ENCODE data around the gene SULT1C4.
A peak's percentile ranks its signal among the peaks of the same experiment; 100 is the strongest.

The SULT1C4 gene

GRCh38 chr2:108377401-108377800 is 353 bp upstream of the SULT1C4 start:
- H3K9me3 ChIP-seq (replicated peaks; ENCODE audit: low read length), result no peaks in the 10 kb centered on the region
- peaks cover 11% of the 10 kb centered on the region for H3K4me1 ChIP-seq (ENCODE audit: control insufficient read depth, insufficient read depth, low read length)
- no peak overlapping the region for H3K9ac ChIP-seq (ENCODE audit: low read depth, low read length)
- peak overlapping the region; percentile 27 for H3K4me2 ChIP-seq (ENCODE audit: low read length)
- H3K4me3 ChIP-seq (ENCODE audit: low read length), result no peak overlapping the region
- no peaks in the 10 kb centered on the region for H3K27me3 ChIP-seq (ENCODE audit: control insufficient read depth, insufficient read depth, low read length)
- no peaks in the 10 kb centered on the region for H3K36me3 ChIP-seq (ENCODE audit: insufficient read depth, low read length)

DNA sequence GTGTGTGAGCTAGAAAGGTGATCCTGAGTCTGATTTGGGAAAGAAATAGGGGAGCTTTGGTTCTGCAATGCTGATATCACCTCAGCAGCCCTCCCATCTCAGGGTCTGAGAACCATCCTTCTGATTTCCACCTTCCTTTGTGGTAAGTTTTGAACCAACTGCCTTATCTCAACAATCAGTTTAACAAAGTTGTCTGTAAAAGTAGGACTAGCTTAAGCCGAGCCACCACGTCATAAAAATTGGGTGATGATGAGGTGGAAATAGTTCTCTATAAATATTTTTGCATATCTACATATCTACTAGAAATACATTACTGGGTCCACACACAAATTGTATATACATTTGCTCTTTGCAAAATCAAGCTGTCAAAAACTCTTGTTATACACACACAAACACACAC is 1.1 kb downstream of the SULT1C4 start:
- Histone ChIP-seq H3K9me3 (replicated peaks; ENCODE audit: low read length) (no peaks in the 10 kb centered on the region), H3K4me1 (ENCODE audit: control insufficient read depth, insufficient read depth, low read length) (peaks cover 11% of the 10 kb centered on the region), H3K36me3 (ENCODE audit: insufficient read depth, low read length) (no peaks in the 10 kb centered on the region), H3K4me3 (ENCODE audit: low read length) (no peak overlapping the region), H3K9ac (ENCODE audit: low read depth, low read length) (no peak overlapping the region), H3K4me2 (ENCODE audit: low read length) (no peak overlapping the region), H3K27me3 (ENCODE audit: control insufficient read depth, insufficient read depth, low read length) (no peaks in the 10 kb centered on the region)

- Histone ChIP-seq H3K9me3 (replicated peaks; ENCODE audit: low read length) (no peaks in the 10 kb centered on the region), H3K36me3 (ENCODE audit: insufficient read depth, low read length) (no peaks in the 10 kb centered on the region), H3K4me1 (ENCODE audit: control insufficient read depth, insufficient read depth, low read length) (peaks cover 8% of the 10 kb centered on the region), H3K4me3 (ENCODE audit: low read length) (no peak overlapping the region), H3K27me3 (ENCODE audit: control insufficient read depth, insufficient read depth, low read length) (no peaks in the 10 kb centered on the region), H3K4me2 (ENCODE audit: low read length) (no peak overlapping the region), H3K9ac (ENCODE audit: low read depth, low read length) (no peak overlapping the region)
These were observed 4.4 kb downstream of the SULT1C4 start for GRCh38 chr2:108382196-108382595.

DNA sequence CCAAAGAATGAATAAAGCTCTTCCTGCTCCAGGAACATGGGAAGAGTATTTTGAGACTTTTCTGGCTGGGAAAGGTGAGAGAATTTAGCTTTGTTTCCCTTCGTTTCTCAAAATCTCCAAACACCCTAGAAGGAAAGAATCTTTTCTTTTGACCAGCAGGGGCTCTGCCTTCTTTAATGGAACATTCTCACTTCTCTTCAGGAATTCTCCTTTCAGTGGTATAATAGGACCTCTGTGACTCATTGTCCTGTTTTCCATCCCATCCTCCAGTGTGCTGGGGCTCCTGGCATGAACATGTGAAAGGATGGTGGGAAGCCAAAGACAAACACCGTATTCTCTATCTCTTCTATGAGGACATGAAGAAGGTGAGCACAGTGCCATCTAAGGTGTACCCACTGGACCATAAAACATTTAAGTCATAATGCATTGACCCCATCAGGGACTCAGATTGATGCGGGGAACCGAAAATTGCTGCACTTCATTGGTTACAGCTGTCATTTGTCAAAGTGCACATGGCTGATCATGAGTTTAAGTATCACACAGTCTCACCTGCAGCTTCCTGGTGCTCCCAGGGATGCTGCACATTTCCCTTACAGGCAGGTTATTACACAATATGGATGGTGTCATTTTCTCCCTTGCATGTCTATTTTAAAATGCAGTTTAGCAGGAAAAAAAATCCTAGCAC is 5.5 kb downstream of the SULT1C4 start:
- Histone ChIP-seq H3K4me2 (ENCODE audit: low read length) (no peak overlapping the region), H3K4me1 (ENCODE audit: control insufficient read depth, insufficient read depth, low read length) (no peaks in the 10 kb centered on the region), H3K36me3 (ENCODE audit: insufficient read depth, low read length) (no peaks in the 10 kb centered on the region), H3K9me3 (replicated peaks; ENCODE audit: low read length) (no peaks in the 10 kb centered on the region), H3K4me3 (ENCODE audit: low read length) (no peak overlapping the region), H3K27me3 (ENCODE audit: control insufficient read depth, insufficient read depth, low read length) (no peaks in the 10 kb centered on the region), H3K9ac (ENCODE audit: low read depth, low read length) (no peak overlapping the region)

DNA sequence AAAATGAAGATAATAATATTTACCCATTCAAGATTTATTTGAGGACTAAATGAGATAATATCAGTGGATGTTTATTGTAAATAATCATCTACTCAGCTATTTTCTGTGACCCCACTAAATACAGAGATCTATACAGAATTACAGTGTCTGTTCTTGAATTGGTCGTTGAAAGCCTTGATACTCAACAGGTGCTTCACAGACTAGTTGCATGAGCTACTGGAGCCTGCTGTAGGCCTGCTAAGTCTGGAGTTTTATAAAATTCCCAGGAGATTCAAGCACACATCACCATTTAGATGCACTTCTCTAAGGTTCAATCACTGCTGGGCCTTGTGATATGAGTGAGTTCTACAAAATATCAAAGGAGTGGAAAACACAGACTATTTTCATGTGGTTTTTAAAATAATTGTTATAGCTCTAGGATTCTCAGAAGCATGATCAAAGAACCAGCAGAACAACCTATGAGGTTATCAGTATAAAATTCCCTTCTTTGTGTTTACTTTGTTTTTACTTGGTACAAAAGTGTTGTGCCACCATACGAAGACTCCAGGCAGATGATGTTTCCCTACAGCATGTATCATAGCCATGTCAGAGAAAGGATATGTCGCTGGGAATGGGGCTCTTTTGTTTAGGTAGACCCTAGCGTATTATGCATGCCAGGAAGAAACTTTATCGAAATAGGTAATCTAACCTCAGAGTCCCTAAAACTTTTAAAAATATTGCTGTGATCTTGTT is 7.1 kb downstream of the SULT1C4 start:
- Histone ChIP-seq H3K4me1 (ENCODE audit: control insufficient read depth, insufficient read depth, low read length) (no peaks in the 10 kb centered on the region), H3K36me3 (ENCODE audit: insufficient read depth, low read length) (no peaks in the 10 kb centered on the region), H3K4me3 (ENCODE audit: low read length) (no peak overlapping the region), H3K27me3 (ENCODE audit: control insufficient read depth, insufficient read depth, low read length) (no peaks in the 10 kb centered on the region), H3K4me2 (ENCODE audit: low read length) (no peak overlapping the region), H3K9me3 (replicated peaks; ENCODE audit: low read length) (no peaks in the 10 kb centered on the region), H3K9ac (ENCODE audit: low read depth, low read length) (no peak overlapping the region)

GRCh38 chr2:108385411-108386071 is 7.8 kb downstream of the SULT1C4 start:
- Histone ChIP-seq H3K4me2 (ENCODE audit: low read length) (no peak overlapping the region), H3K9ac (ENCODE audit: low read depth, low read length) (no peak overlapping the region), H3K27me3 (ENCODE audit: control insufficient read depth, insufficient read depth, low read length) (no peaks in the 10 kb centered on the region), H3K4me1 (ENCODE audit: control insufficient read depth, insufficient read depth, low read length) (no peaks in the 10 kb centered on the region), H3K4me3 (ENCODE audit: low read length) (no peak overlapping the region), H3K9me3 (replicated peaks; ENCODE audit: low read length) (no peaks in the 10 kb centered on the region), H3K36me3 (ENCODE audit: insufficient read depth, low read length) (no peaks in the 10 kb centered on the region)

DNA sequence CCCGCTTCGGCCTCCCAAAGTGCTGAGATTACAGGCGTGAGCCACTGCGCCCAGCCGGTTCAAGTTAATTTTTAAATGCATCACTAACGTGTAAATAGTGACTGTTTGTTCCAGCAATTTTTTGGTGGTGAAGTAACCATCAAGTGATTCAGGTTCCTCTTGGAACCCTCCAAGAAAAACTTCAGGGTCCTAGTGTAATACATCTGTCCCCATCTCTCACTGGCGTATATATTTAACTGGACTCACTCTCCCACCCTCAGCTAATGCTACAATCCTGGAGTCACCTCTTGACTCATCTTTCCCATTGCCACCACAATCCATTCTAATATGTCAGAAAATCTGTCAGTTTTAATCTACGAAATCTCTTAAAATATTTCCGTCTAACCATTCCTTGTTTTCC is 10.3 kb downstream of the SULT1C4 start:
- Histone ChIP-seq H3K4me2 (ENCODE audit: low read length) (no peak overlapping the region), H3K9me3 (replicated peaks; ENCODE audit: low read length) (no peaks in the 10 kb centered on the region), H3K27me3 (ENCODE audit: control insufficient read depth, insufficient read depth, low read length) (no peaks in the 10 kb centered on the region), H3K4me1 (ENCODE audit: control insufficient read depth, insufficient read depth, low read length) (no peaks in the 10 kb centered on the region), H3K36me3 (ENCODE audit: insufficient read depth, low read length) (no peaks in the 10 kb centered on the region), H3K4me3 (ENCODE audit: low read length) (no peak overlapping the region), H3K9ac (ENCODE audit: low read depth, low read length) (no peak overlapping the region)

DNA sequence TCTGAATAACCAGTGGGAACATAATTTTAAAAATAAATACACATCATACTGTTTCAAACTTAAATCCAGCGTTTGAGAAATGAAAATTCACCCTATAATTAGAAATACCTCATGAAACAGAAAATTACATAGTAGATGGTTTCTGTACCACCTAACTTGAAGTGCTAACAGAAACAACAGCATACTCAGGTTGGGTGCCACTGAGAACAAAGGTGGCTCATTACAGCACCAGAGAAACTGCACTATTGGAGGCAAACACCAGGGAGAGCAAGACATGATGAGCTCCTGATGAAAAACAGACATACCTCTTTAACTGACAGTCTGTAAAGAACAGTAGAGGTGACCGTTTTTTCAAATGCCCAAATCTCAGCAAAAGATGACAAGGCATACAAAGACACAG is 12.6 kb downstream of the SULT1C4 start:
- H3K27me3 ChIP-seq (ENCODE audit: control insufficient read depth, insufficient read depth, low read length), result no peaks in the 10 kb centered on the region

GRCh38 chr2:108392029-108392428 is 14.3 kb downstream of the SULT1C4 start:
- Histone ChIP-seq H3K4me2 (ENCODE audit: low read length) (no peak overlapping the region), H3K36me3 (ENCODE audit: insufficient read depth, low read length) (no peaks in the 10 kb centered on the region), H3K4me3 (ENCODE audit: low read length) (no peak overlapping the region), H3K27me3 (ENCODE audit: control insufficient read depth, insufficient read depth, low read length) (no peaks in the 10 kb centered on the region), H3K9ac (ENCODE audit: low read depth, low read length) (no peak overlapping the region), H3K9me3 (replicated peaks; ENCODE audit: low read length) (no peaks in the 10 kb centered on the region), H3K4me1 (ENCODE audit: control insufficient read depth, insufficient read depth, low read length) (no peaks in the 10 kb centered on the region)

More for the DNA sequence above, 12.6 kb downstream of the SULT1C4 start:
- Histone ChIP-seq H3K4me2 (ENCODE audit: low read length) (no peak overlapping the region), H3K4me1 (ENCODE audit: control insufficient read depth, insufficient read depth, low read length) (no peaks in the 10 kb centered on the region), H3K9ac (ENCODE audit: low read depth, low read length) (no peak overlapping the region), H3K36me3 (ENCODE audit: insufficient read depth, low read length) (no peaks in the 10 kb centered on the region), H3K4me3 (ENCODE audit: low read length) (no peak overlapping the region), H3K9me3 (replicated peaks; ENCODE audit: low read length) (no peaks in the 10 kb centered on the region)

- Histone ChIP-seq H3K4me1 (ENCODE audit: control insufficient read depth, insufficient read depth, low read length) (no peaks in the 10 kb centered on the region), H3K9ac (ENCODE audit: low read depth, low read length) (no peak overlapping the region), H3K9me3 (replicated peaks; ENCODE audit: low read length) (no peaks in the 10 kb centered on the region), H3K4me3 (ENCODE audit: low read length) (no peak overlapping the region), H3K4me2 (ENCODE audit: low read length) (no peak overlapping the region), H3K27me3 (ENCODE audit: control insufficient read depth, insufficient read depth, low read length) (no peaks in the 10 kb centered on the region), H3K36me3 (ENCODE audit: insufficient read depth, low read length) (no peaks in the 10 kb centered on the region)
These were observed 15.4 kb downstream of the SULT1C4 start for GRCh38 chr2:108393197-108393596.

GRCh38 chr2:108395155-108395554 is 17.4 kb downstream of the SULT1C4 start:
- H3K27me3 ChIP-seq (ENCODE audit: control insufficient read depth, insufficient read depth, low read length), result no peaks in the 10 kb centered on the region
- no peak overlapping the region for H3K4me3 ChIP-seq (ENCODE audit: low read length)
- no peak overlapping the region for H3K4me2 ChIP-seq (ENCODE audit: low read length)
- H3K9me3 ChIP-seq (replicated peaks; ENCODE audit: low read length), result peaks cover 9% of the 10 kb centered on the region
- H3K36me3 ChIP-seq (ENCODE audit: insufficient read depth, low read length), result no peaks in the 10 kb centered on the region
- no peaks in the 10 kb centered on the region for H3K4me1 ChIP-seq (ENCODE audit: control insufficient read depth, insufficient read depth, low read length)
- no peak overlapping the region for H3K9ac ChIP-seq (ENCODE audit: low read depth, low read length)
